Astrocyte (in vitro differentiated cells and primary cell): ENCODE data around the gene SACS. TPM values are rescaled to one million over a fixed set of nuclear protein-coding genes. Genes with fewer than 3 reads are reported as not detected.

Experiments used
- DNase-seq: peaks from one replicate; pipeline ENCODE4 v3.0.0-alpha.2; 2010; ENCODE audit warnings: low read depth
- FAIRE-seq: peaks from 2 replicates; lab custom pipeline; 2011; peaks lifted over from hg19 to GRCh38; lab: Jason Lieb, UNC
- H2AFZ ChIP-seq: 2 replicates; pipeline ENCODE4 v1.6.0; 2012; ENCODE audit warnings: low read depth, low read length, inconsistent platforms
- H3K27ac ChIP-seq: 2 replicates; pipeline ENCODE4 v1.5.1; 2011; ENCODE audit warnings: low read depth, low read length, inconsistent platforms
- H3K27me3 ChIP-seq: 2 replicates; pipeline ENCODE4 v1.6.0; 2011; ENCODE audit warnings: low read length, inconsistent platforms; ENCODE audit not compliant: insufficient read depth
- H3K36me3 ChIP-seq: 2 replicates; pipeline ENCODE4 v1.5.1; 2011; ENCODE audit warnings: low read length, inconsistent platforms; ENCODE audit not compliant: insufficient read depth
- H3K4me1 ChIP-seq: 2 replicates; pipeline ENCODE4 v1.5.1; 2011; ENCODE audit warnings: low read length, inconsistent platforms; ENCODE audit not compliant: insufficient read depth
- H3K4me2 ChIP-seq: 2 replicates; pipeline ENCODE4 v1.6.0; 2012; ENCODE audit warnings: low read length, inconsistent platforms
- H3K4me3 ChIP-seq: 2 replicates; pipeline ENCODE4 v1.5.1; 2011; ENCODE audit warnings: low read depth, mild to moderate bottlenecking, low read length, inconsistent platforms; ENCODE audit not compliant: insufficient read depth
- H3K79me2 ChIP-seq: 2 replicates; pipeline ENCODE4 v1.6.0; 2012; ENCODE audit warnings: mild to moderate bottlenecking, low read length, inconsistent platforms; ENCODE audit not compliant: insufficient read depth
- H3K9ac ChIP-seq: 2 replicates; pipeline ENCODE4 v1.6.0; 2012; ENCODE audit warnings: mild to moderate bottlenecking, low read length, inconsistent platforms
- H3K9me3 ChIP-seq: 2 replicates; pipeline ENCODE4 v1.5.1; 2012; ENCODE audit warnings: low read depth, mild to moderate bottlenecking, low read length, inconsistent platforms; ENCODE audit not compliant: insufficient read depth
- H4K20me1 ChIP-seq: 2 replicates; pipeline ENCODE4 v1.6.0; 2012; ENCODE audit warnings: low read length, inconsistent platforms; ENCODE audit not compliant: insufficient read depth
- H3K27ac Mint-ChIP-seq: one replicate; pipeline ENCODE4 v1.8.0; 2021; ENCODE audit warnings: mild to moderate bottlenecking, mixed read lengths; ENCODE audit not compliant: unreplicated experiment
- H3K27me3 Mint-ChIP-seq: one replicate; pipeline ENCODE4 v1.8.0; 2021; ENCODE audit warnings: low read depth, mixed read lengths; ENCODE audit not compliant: unreplicated experiment
- H3K36me3 Mint-ChIP-seq: one replicate; pipeline ENCODE4 v1.8.0; 2021; ENCODE audit warnings: low read depth, mixed read lengths; ENCODE audit not compliant: unreplicated experiment
- H3K4me1 Mint-ChIP-seq: one replicate; pipeline ENCODE4 v1.8.0; 2021; ENCODE audit warnings: low read depth, mixed read lengths; ENCODE audit not compliant: unreplicated experiment
- H3K4me3 Mint-ChIP-seq: one replicate; pipeline ENCODE4 v1.8.0; 2021; ENCODE audit warnings: mild to moderate bottlenecking, moderate library complexity, mixed read lengths; ENCODE audit not compliant: unreplicated experiment
- H3K9me3 Mint-ChIP-seq: one replicate; pipeline ENCODE4 v1.8.0; 2021; ENCODE audit warnings: mild to moderate bottlenecking, mixed read lengths; ENCODE audit not compliant: unreplicated experiment
- CTCF ChIP-seq: IDR thresholded peaks from 2 replicates; pipeline ENCODE4 v1.5.1; 2011; ENCODE audit warnings: low read depth, mild to moderate bottlenecking, inconsistent platforms, low read length, moderate library complexity; ENCODE audit not compliant: insufficient read depth
- EZH2 ChIP-seq: IDR thresholded peaks from 2 replicates; pipeline ENCODE4 v1.6.1; 2012; ENCODE audit warnings: mild to moderate bottlenecking, low read length, inconsistent platforms; ENCODE audit not compliant: insufficient read depth
- total RNA-seq: library from RNA; stranded (reverse); gene quantifications from 2 replicates; pipeline ENCODE4 v1.2.1, GENCODE V29; 2021

SACS gene
- total RNA-seq, 1 donor from 2014 or later = 79.4 TPM

GRCh38 chr13:23418776-23419683, 14.5 kb downstream of the SACS start:
- FAIRE-seq = no peak
- no peak for DNase-seq
- peaks cover 61% of the 10 kb centered on the region for H3K79me2 ChIP-seq
- Mint-ChIP-seq H3K27me3 (no peaks in the 10 kb centered on the region), H3K27ac (no peak overlapping the region), H3K9me3 (no peaks in the 10 kb centered on the region), H3K4me1 (no peaks in the 10 kb centered on the region), H3K4me3 (no peak overlapping the region), H3K36me3 (no peaks in the 10 kb centered on the region)
- H3K27me3 ChIP-seq = no peaks in the 10 kb centered on the region
- peaks cover 3% of the 10 kb centered on the region for H3K36me3 ChIP-seq
- no peak overlapping the region for H2AFZ ChIP-seq
- H3K4me3 ChIP-seq = no peak overlapping the region
- H3K27ac ChIP-seq = no peak overlapping the region
- H3K9me3 ChIP-seq = no peaks in the 10 kb centered on the region
- H3K4me2 ChIP-seq = no peak overlapping the region
- no peaks in the 10 kb centered on the region for H4K20me1 ChIP-seq
- H3K9ac ChIP-seq = no peak overlapping the region
- H3K4me1 ChIP-seq = no peaks in the 10 kb centered on the region
- TF ChIP-seq EZH2 (no peak), CTCF (no peak)

- Mint-ChIP-seq H3K36me3 (no peaks in the 10 kb centered on the region), H3K4me1 (no peaks in the 10 kb centered on the region), H3K27me3 (no peaks in the 10 kb centered on the region), H3K4me3 (no peak overlapping the region), H3K9me3 (no peaks in the 10 kb centered on the region), H3K27ac (no peak overlapping the region)
- H3K36me3 ChIP-seq = no peaks in the 10 kb centered on the region
- no peak overlapping the region for H3K4me2 ChIP-seq
- no peak for FAIRE-seq
- no peak overlapping the region for H2AFZ ChIP-seq
- H3K4me3 ChIP-seq = no peak overlapping the region
- no peaks in the 10 kb centered on the region for H3K4me1 ChIP-seq
- no peaks in the 10 kb centered on the region for H3K27me3 ChIP-seq
- TF ChIP-seq EZH2 (no peak), CTCF (no peak)
- no peaks in the 10 kb centered on the region for H3K9me3 ChIP-seq
- no peak for DNase-seq
- H4K20me1 ChIP-seq = no peaks in the 10 kb centered on the region
- no peak overlapping the region for H3K9ac ChIP-seq
- peaks cover 66% of the 10 kb centered on the region for H3K79me2 ChIP-seq
- no peak overlapping the region for H3K27ac ChIP-seq
Measured at GRCh38 chr13:23414682-23415081, 18.8 kb downstream of the SACS start.

GRCh38 chr13:23411706-23412105, 21.8 kb downstream of the SACS start:
- Histone ChIP-seq H4K20me1 (no peaks in the 10 kb centered on the region), H2AFZ (no peak overlapping the region), H3K79me2 (peaks cover 85% of the 10 kb centered on the region), H3K36me3 (no peaks in the 10 kb centered on the region), H3K27ac (no peak overlapping the region), H3K4me1 (no peaks in the 10 kb centered on the region), H3K27me3 (no peaks in the 10 kb centered on the region), H3K4me3 (no peak overlapping the region), H3K4me2 (peak overlapping the region; percentile 4), H3K9ac (no peak overlapping the region), H3K9me3 (no peaks in the 10 kb centered on the region)
- H3K36me3 Mint-ChIP-seq = peaks cover 7% of the 10 kb centered on the region
- FAIRE-seq (no peak), DNase-seq (no peak)
- H3K9me3 Mint-ChIP-seq = no peaks in the 10 kb centered on the region
- no peak overlapping the region for H3K27ac Mint-ChIP-seq
- H3K4me1 Mint-ChIP-seq = no peaks in the 10 kb centered on the region
- TF ChIP-seq CTCF = no peak
- TF ChIP-seq EZH2 = no peak
- no peak overlapping the region for H3K4me3 Mint-ChIP-seq
- no peaks in the 10 kb centered on the region for H3K27me3 Mint-ChIP-seq
